IMR-90 (cell line): Measurements from ENCODE around the gene VPS26A. TPM values are rescaled to one million over a fixed set of nuclear protein-coding genes. Genes with fewer than 3 reads are reported as not detected.

ENCODE experiments used
- ATAC-seq: fragments of 200-7000 bp; cut with Tn5 transposase; 2 replicates; pipeline ENCODE4 v1.9.1; 2020; ENCODE audit warnings: low read depth, mild to moderate bottlenecking, moderate library complexity
- BruUV-seq: library from RNA; stranded (reverse); fragments of 400-500 nt; replicated peaks from 2 replicates; lab custom pipeline; 2021; lab: Mats Ljungman, UMichigan
- CTCF ChIA-PET: fragments of 300-600 bp; formaldehyde crosslinking; extraction: SDS; loops from one replicate; lab custom pipeline; 2021; ENCODE audit warnings: antibody characterized with exemption; lab: Yijun Ruan, JAX
- POLR2A ChIA-PET: fragments of 300-600 bp; sonication (Branson Sonifier 250); formaldehyde crosslinking; loops from one replicate; lab custom pipeline; 2022; ENCODE audit warnings: antibody characterized with exemption; ENCODE audit not compliant: unreplicated experiment; lab: Charles Lee
- DNase-seq: peaks from one replicate; pipeline ENCODE4 v3.0.0; 2013
- H2AFZ ChIP-seq: replicated peaks from 2 replicates; pipeline ENCODE3; 2013; ENCODE audit warnings: low read length, mild to moderate bottlenecking; ENCODE audit not compliant: poor library complexity
- H2AK5ac ChIP-seq: 2 replicates; pipeline ENCODE4 v1.6.1; 2013; ENCODE audit warnings: low read depth, low read length, inconsistent platforms
- H2AK9ac ChIP-seq: replicated peaks from 2 replicates; pipeline ENCODE3; 2013; ENCODE audit warnings: mild to moderate bottlenecking, low read depth, low read length, moderate library complexity; ENCODE audit not compliant: poor library complexity
- H2BK120ac ChIP-seq: 2 replicates; pipeline ENCODE4 v1.6.1; 2013; ENCODE audit warnings: low read depth, low read length, inconsistent platforms
- H2BK15ac ChIP-seq: 3 replicates; pipeline ENCODE4 v1.6.1; 2013; ENCODE audit warnings: low read depth, low read length, inconsistent platforms
- H2BK20ac ChIP-seq: 2 replicates; pipeline ENCODE4 v1.6.1; 2013; ENCODE audit warnings: low read depth, mild to moderate bottlenecking, inconsistent platforms, low read length, moderate library complexity
- H2BK5ac ChIP-seq: 2 replicates; pipeline ENCODE4 v1.6.1; 2013; ENCODE audit warnings: mild to moderate bottlenecking, low read depth, low read length, inconsistent platforms; ENCODE audit not compliant: poor library complexity, severe bottlenecking
- H3K14ac ChIP-seq: replicated peaks from 2 replicates; pipeline ENCODE4 v1.6.1; 2013; ENCODE audit warnings: low read depth, low read length, inconsistent platforms
- H3K18ac ChIP-seq: 2 replicates; pipeline ENCODE4 v1.6.1; 2013; ENCODE audit warnings: low read depth, low read length, control low read depth
- H3K23ac ChIP-seq: 2 replicates; pipeline ENCODE4 v1.6.1; 2013; ENCODE audit warnings: low read depth, low read length, inconsistent platforms
- H3K27ac ChIP-seq: 2 replicates; pipeline ENCODE4 v1.5.1; 2013; ENCODE audit warnings: mild to moderate bottlenecking, control low read depth, low read length; ENCODE audit not compliant: insufficient read depth
- H3K27me3 ChIP-seq: 2 replicates; pipeline ENCODE4 v1.6.1; 2013; ENCODE audit warnings: low read length; ENCODE audit not compliant: control insufficient read depth, insufficient read depth
- H3K36me3 ChIP-seq: 2 replicates; pipeline ENCODE4 v1.6.1; 2013; ENCODE audit warnings: low read length, mixed read lengths; ENCODE audit not compliant: control insufficient read depth, insufficient read depth
- H3K4ac ChIP-seq: 2 replicates; pipeline ENCODE4 v1.6.1; 2013; ENCODE audit warnings: low read depth, low read length, inconsistent platforms
- H3K4me1 ChIP-seq: 2 replicates; pipeline ENCODE4 v1.6.1; 2013; ENCODE audit warnings: low read length, mixed read lengths; ENCODE audit not compliant: control insufficient read depth, insufficient read depth
- H3K4me2 ChIP-seq: 2 replicates; pipeline ENCODE4 v1.6.1; 2013; ENCODE audit warnings: low read depth, mild to moderate bottlenecking, control low read depth, low read length, moderate library complexity
- H3K4me3 ChIP-seq: 2 replicates; pipeline ENCODE4 v1.5.1; 2013; ENCODE audit warnings: low read depth, mild to moderate bottlenecking, control low read depth, low read length, moderate library complexity; ENCODE audit not compliant: insufficient read depth
- H3K56ac ChIP-seq: 2 replicates; pipeline ENCODE4 v1.6.1; 2013; ENCODE audit warnings: low read length, inconsistent platforms; ENCODE audit not compliant: insufficient read depth; ENCODE audit errors: extremely low read depth
- H3K79me1 ChIP-seq, 2 experiments: 2 replicates each; pipeline ENCODE4 v1.6.1; 2013; ENCODE audit warnings: low read length in 2 of 2, inconsistent platforms in 1 of 2, low read depth in 1 of 2
- H3K9ac ChIP-seq: 2 replicates; pipeline ENCODE4 v1.6.1; 2013; ENCODE audit warnings: low read depth, low read length, control low read depth
- H3K9me1 ChIP-seq: 2 replicates; pipeline ENCODE4 v1.6.1; 2013; ENCODE audit warnings: low read length, inconsistent platforms; ENCODE audit not compliant: insufficient read depth
- H3K9me3 ChIP-seq: 2 replicates; pipeline ENCODE4 v1.6.1; 2013; ENCODE audit warnings: low read length; ENCODE audit not compliant: control insufficient read depth, insufficient read depth
- H4K20me1 ChIP-seq: 2 replicates; pipeline ENCODE4 v1.6.1; 2013; ENCODE audit warnings: low read length, inconsistent platforms; ENCODE audit not compliant: insufficient read depth
- H4K5ac ChIP-seq: 2 replicates; pipeline ENCODE4 v1.6.1; 2013; ENCODE audit warnings: mild to moderate bottlenecking, low read depth, low read length, control low read depth
- H4K8ac ChIP-seq, 2 experiments: 2 replicates each; pipeline ENCODE4 v1.6.1; 2013; ENCODE audit warnings: low read depth in 2 of 2, low read length in 2 of 2, control low read depth in 1 of 2, inconsistent platforms in 1 of 2
- H4K91ac ChIP-seq: 2 replicates; pipeline ENCODE4 v1.6.1; 2013; ENCODE audit warnings: low read depth, low read length, inconsistent platforms; ENCODE audit not compliant: insufficient read depth
- BHLHE40 ChIP-seq: fragments of 150-350 bp; IDR thresholded peaks from 2 replicates; pipeline ENCODE4 v1.6.1; 2016; ENCODE audit warnings: mild to moderate bottlenecking, low read depth, low read length
- CEBPB ChIP-seq: IDR thresholded peaks from 2 replicates; pipeline ENCODE4 v1.6.1; 2012; ENCODE audit warnings: low read depth, low read length, improper control_type of control experiment
- CHD1 ChIP-seq: IDR thresholded peaks from 2 replicates; pipeline ENCODE4 v1.6.1; 2012; ENCODE audit warnings: low read depth, low read length, improper control_type of control experiment
- ELK1 ChIP-seq: fragments of 150-350 bp; IDR thresholded peaks from 2 replicates; pipeline ENCODE4 v1.6.1; 2016; ENCODE audit warnings: low read depth, mild to moderate bottlenecking, low read length, moderate library complexity, borderline replicate concordance
- FOS ChIP-seq: fragments of 150-350 bp; IDR thresholded peaks from 2 replicates; pipeline ENCODE4 v1.6.1; 2016; ENCODE audit warnings: low read depth, low read length
- MAFK ChIP-seq: IDR thresholded peaks from 2 replicates; pipeline ENCODE4 v1.6.1; 2012; ENCODE audit warnings: low read depth, low read length, improper control_type of control experiment
- MAZ ChIP-seq: IDR thresholded peaks from 2 replicates; pipeline ENCODE4 v1.6.1; 2012; ENCODE audit warnings: low read depth, mild to moderate bottlenecking, low read length, improper control_type of control experiment, moderate library complexity, borderline replicate concordance
- MXI1 ChIP-seq: IDR thresholded peaks from 2 replicates; pipeline ENCODE4 v1.6.1; 2012; ENCODE audit warnings: low read depth, mild to moderate bottlenecking, low read length, moderate library complexity, borderline replicate concordance
- NFE2L2 ChIP-seq: fragments of 150-350 bp; IDR thresholded peaks from 2 replicates; pipeline ENCODE4 v1.6.1; 2016; ENCODE audit warnings: low read depth, mild to moderate bottlenecking, low read length
- POLR2A ChIP-seq: IDR thresholded peaks from 2 replicates; pipeline ENCODE4 v1.6.1; 2012; ENCODE audit warnings: mild to moderate bottlenecking, low read depth, low read length
- RAD21 ChIP-seq: IDR thresholded peaks from 2 replicates; pipeline ENCODE4 v1.6.1; 2012; ENCODE audit warnings: low read length, improper control_type of control experiment
- RCOR1 ChIP-seq: IDR thresholded peaks from 2 replicates; pipeline ENCODE4 v1.6.1; 2012; ENCODE audit warnings: mild to moderate bottlenecking, low read length, improper control_type of control experiment; ENCODE audit not compliant: insufficient replicate concordance
- SMC3 ChIP-seq: fragments of 150-350 bp; IDR thresholded peaks from 2 replicates; pipeline ENCODE4 v1.6.1; 2016; ENCODE audit warnings: low read depth, mild to moderate bottlenecking, antibody characterized with exemption, low read length, moderate library complexity
- dilution Hi-C: fragments of 300-500 bp; cut with HindIII; formaldehyde crosslinking; loops from one replicate; pipeline ENCODE4 v1.14.3; 2018; ENCODE audit warnings: low sequenced_read_pairs; ENCODE audit not compliant: unreplicated experiment
- in situ Hi-C: fragments of 300-500 bp; cut with MboI; formaldehyde crosslinking; loops from 3 replicates; pipeline ENCODE4 v1.14.3; 2019; ENCODE audit warnings: low sequenced_read_pairs, inconsistent platforms, mixed read lengths
- intact Hi-C: fragments of 100-400 bp; cut with micrococcal nuclease; formaldehyde crosslinking; loops from 2 replicates; pipeline ENCODE4 v1.10.0; 2022
- polyA plus RNA-seq, 3 experiments: library from polyadenylated mRNA; depleted of rRNA; stranded (reverse); fragments of >200 nt; gene quantifications; 2 replicates each; pipeline ENCODE4 v1.2.3, GENCODE V29; 2012; ENCODE audit warnings: low replicate concordance in 1 of 3
- total RNA-seq: library from RNA; depleted of rRNA; stranded (reverse); fragments of >200 nt; gene quantifications from 2 replicates; pipeline ENCODE4 v1.2.3, GENCODE V29; 2012
- TF ChIP-seq, protein P1 (sequence below): fragments of 150-350 bp; IDR thresholded peaks from 2 replicates; pipeline ENCODE4 v1.6.1; 2017; ENCODE audit warnings: mild to moderate bottlenecking, antibody characterized with exemption, low read length, low read depth

VPS26A gene
- total and polyA plus RNA-seq, 2 of the 4 experiments (the other 2 are of a cell fraction): 7.2 to 18.7 TPM

- no peak overlapping the region for H2BK20ac ChIP-seq
- H3K4me3 ChIP-seq: no peak overlapping the region
- H3K9me3 ChIP-seq: peaks cover 5% of the 10 kb centered on the region
- H2AFZ ChIP-seq: no peak overlapping the region
- no peak overlapping the region for H3K14ac ChIP-seq
- ATAC-seq: no peak
- no peak for DNase-seq
- no peak overlapping the region for H4K91ac ChIP-seq
- no peak overlapping the region for H2BK5ac ChIP-seq
- no peak overlapping the region for H2AK9ac ChIP-seq
- BruUV-seq: no TSS peak
- no peak overlapping the region for H2BK120ac ChIP-seq
- no peak overlapping the region for H3K23ac ChIP-seq
- no peak overlapping the region for H3K27ac ChIP-seq
- H3K27me3 ChIP-seq: peaks cover 16% of the 10 kb centered on the region
- H3K56ac ChIP-seq: no peak overlapping the region
- no peak overlapping the region for H4K8ac ChIP-seq
- dilution Hi-C loops: loop anchor here (25.0 kb wide), 1 partner anchor 95 kb away; no protein-coding TSS in a partner anchor
- no peaks in the 10 kb centered on the region for H4K20me1 ChIP-seq
- H2AK5ac ChIP-seq: no peak overlapping the region
- H3K4ac ChIP-seq: no peak overlapping the region
- H3K9ac ChIP-seq: no peak overlapping the region
- no peaks in the 10 kb centered on the region for H3K36me3 ChIP-seq
- no peaks in the 10 kb centered on the region for H3K9me1 ChIP-seq
- no peak overlapping the region for H3K4me2 ChIP-seq
- ChIA-PET POLR2A (no interaction called here), CTCF (no interaction called here)
- no peaks in the 10 kb centered on the region for H3K79me1 ChIP-seq
- in situ Hi-C loops: no loop called here
- no peak for TF ChIP-seq SMC3
- TF ChIP-seq MAZ: no peak
- TF ChIP-seq MXI1: no peak
- TF ChIP-seq CHD1: no peak
- no peak for TF ChIP-seq RAD21
- TF ChIP-seq CEBPB: no peak
- TF ChIP-seq RCOR1: no peak
- TF ChIP-seq NFE2L2: no peak
- no peak for TF ChIP-seq ELK1
- no peak for TF ChIP-seq POLR2A
- no peak for TF ChIP-seq MAFK
- TF ChIP-seq, protein P1, sequence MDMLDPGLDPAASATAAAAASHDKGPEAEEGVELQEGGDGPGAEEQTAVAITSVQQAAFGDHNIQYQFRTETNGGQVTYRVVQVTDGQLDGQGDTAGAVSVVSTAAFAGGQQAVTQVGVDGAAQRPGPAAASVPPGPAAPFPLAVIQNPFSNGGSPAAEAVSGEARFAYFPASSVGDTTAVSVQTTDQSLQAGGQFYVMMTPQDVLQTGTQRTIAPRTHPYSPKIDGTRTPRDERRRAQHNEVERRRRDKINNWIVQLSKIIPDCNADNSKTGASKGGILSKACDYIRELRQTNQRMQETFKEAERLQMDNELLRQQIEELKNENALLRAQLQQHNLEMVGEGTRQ: no peak
- TF ChIP-seq BHLHE40: no peak
- no peak for TF ChIP-seq FOS
- no peaks in the 10 kb centered on the region for H3K4me1 ChIP-seq
- intact Hi-C loops: no loop called here
- no peak overlapping the region for H4K5ac ChIP-seq
- no peak overlapping the region for H2BK15ac ChIP-seq
- H3K18ac ChIP-seq: no peak overlapping the region
These were observed 16.8 kb upstream of the VPS26A start for GRCh38 chr10:69107176-69107490.
